H1 (cell line): ENCODE data around the gene VENTX. TPM values are rescaled to one million over a fixed set of nuclear protein-coding genes. Genes with fewer than 3 reads are reported as not detected.

Source experiments
- CTCF ChIA-PET: fragments of 300-600 bp; sonication (Branson Sonifier 250); formaldehyde crosslinking; loops from one replicate; lab custom pipeline; 2021; ENCODE audit not compliant: partially characterized antibody; lab: Charles Lee
- POLR2A ChIA-PET: fragments of 300-600 bp; sonication (Branson Sonifier 250); formaldehyde crosslinking; loops from one replicate; lab custom pipeline; 2021; ENCODE audit warnings: inconsistent platforms; ENCODE audit not compliant: partially characterized antibody; lab: Charles Lee
- DNase-seq, 2 experiments: peaks; one replicate each; pipeline versions ENCODE4 v3.0.0 to v3.0.0-alpha.2; 2010 to 2022; ENCODE audit warnings: low spot score in 2 of 2, low read depth in 1 of 2, mixed read lengths in 1 of 2
- FAIRE-seq: peaks from 2 replicates; lab custom pipeline; 2011; peaks lifted over from hg19 to GRCh38; lab: Jason Lieb, UNC
- H2AFZ ChIP-seq: 2 replicates; pipeline ENCODE4 v1.8.1; 2012; ENCODE audit warnings: low read length, inconsistent platforms
- H2AK5ac ChIP-seq: 2 replicates; pipeline ENCODE4 v1.6.1; 2013; ENCODE audit warnings: low read depth, low read length
- H2BK120ac ChIP-seq: replicated peaks from 2 replicates; pipeline ENCODE3; 2013; ENCODE audit warnings: low read depth, low read length, inconsistent platforms
- H2BK12ac ChIP-seq: 2 replicates; pipeline ENCODE4 v1.6.1; 2013; ENCODE audit warnings: low read depth, low read length
- H2BK15ac ChIP-seq: 2 replicates; pipeline ENCODE4 v1.6.1; 2013; ENCODE audit warnings: low read length
- H2BK20ac ChIP-seq: 2 replicates; pipeline ENCODE4 v1.6.1; 2013; ENCODE audit warnings: low read length
- H2BK5ac ChIP-seq: 2 replicates; pipeline ENCODE4 v1.6.1; 2013; ENCODE audit warnings: low read depth, low read length
- H3K14ac ChIP-seq: 2 replicates; pipeline ENCODE4 v1.6.1; 2013; ENCODE audit warnings: inconsistent platforms; ENCODE audit not compliant: insufficient read length
- H3K18ac ChIP-seq: 2 replicates; pipeline ENCODE4 v1.6.1; 2013; ENCODE audit warnings: low read length; ENCODE audit errors: extremely low read depth
- H3K23ac ChIP-seq: 2 replicates; pipeline ENCODE4 v1.6.1; 2013; ENCODE audit warnings: inconsistent platforms; ENCODE audit not compliant: insufficient read length
- H3K23me2 ChIP-seq: 2 replicates; pipeline ENCODE4 v1.6.1; 2013; ENCODE audit warnings: low read depth, low read length
- H3K27ac ChIP-seq: 2 replicates; pipeline ENCODE4 v1.6.1; 2011; ENCODE audit warnings: low read depth, low read length, inconsistent platforms
- H3K27me3 ChIP-seq, 4 experiments: replicated peaks in 1 of 4; 1 replicate in 1 of 4; 2 replicates in 3 of 4; pipeline versions ENCODE4 v1.6.1 to v1.8.1; 2011 to 2013; ENCODE audit warnings: low read length in 3 of 4, mild to moderate bottlenecking in 3 of 4, inconsistent platforms in 2 of 4, mixed read lengths in 2 of 4, moderate library complexity in 1 of 4; ENCODE audit not compliant: control insufficient read depth in 3 of 4, insufficient read depth in 3 of 4; ENCODE audit errors: extremely low read depth in 1 of 4
- H3K36me3 ChIP-seq, 4 experiments: 2 replicates each; pipeline versions ENCODE4 v1.6.1 to v1.8.1; 2011 to 2013; ENCODE audit warnings: mild to moderate bottlenecking in 4 of 4, low read length in 3 of 4, moderate library complexity in 2 of 4, control low read depth in 1 of 4, inconsistent platforms in 1 of 4; ENCODE audit not compliant: insufficient read depth in 4 of 4, control insufficient read depth in 2 of 4
- H3K4ac ChIP-seq: replicated peaks from 2 replicates; pipeline ENCODE3; 2013; ENCODE audit warnings: low read length, low read depth, mixed read lengths, inconsistent platforms; ENCODE audit not compliant: insufficient read length
- H3K4me1 ChIP-seq, 4 experiments: replicated peaks in 1 of 4; 1 replicate in 1 of 4; 2 replicates in 3 of 4; pipeline versions ENCODE4 v1.6.1 to v1.8.1; 2011 to 2013; ENCODE audit warnings: low read length in 3 of 4, inconsistent platforms in 2 of 4, mixed read lengths in 1 of 4; ENCODE audit not compliant: insufficient read depth in 4 of 4, control insufficient read depth in 3 of 4
- H3K4me2 ChIP-seq, 2 experiments: 2 replicates each; pipeline versions ENCODE4 v1.6.1 to v1.8.1; 2011 to 2013; ENCODE audit warnings: low read depth in 2 of 2, low read length in 2 of 2, control low read depth in 1 of 2, inconsistent platforms in 1 of 2, mild to moderate bottlenecking in 1 of 2; ENCODE audit not compliant: insufficient read depth in 1 of 2
- H3K4me3 ChIP-seq, 4 experiments: fragments of 200-600, 300-600 bp in 1 of 4; sonication (generic), shearing (Covaris generic), sonication (Bioruptor Twin) in 1 of 4; 2 replicates each; pipeline versions ENCODE4 v1.5.1 to v1.8.1; 2011 to 2016; ENCODE audit warnings: low read length in 4 of 4, low read depth in 3 of 4, control low read depth in 2 of 4, inconsistent platforms in 2 of 4, mild to moderate bottlenecking in 2 of 4, mixed read lengths in 1 of 4, moderate library complexity in 1 of 4; ENCODE audit not compliant: insufficient read depth in 2 of 4; ENCODE audit errors: extremely low read depth in 1 of 4
- H3K56ac ChIP-seq: replicated peaks from 2 replicates; pipeline ENCODE3; 2013; ENCODE audit warnings: low read depth, mild to moderate bottlenecking, mixed read lengths, low read length, inconsistent platforms; ENCODE audit not compliant: insufficient read length
- H3K79me1 ChIP-seq: 2 replicates; pipeline ENCODE4 v1.6.1; 2013; ENCODE audit warnings: low read depth, low read length, control low read depth
- H3K79me2 ChIP-seq, 2 experiments: 2 replicates each; pipeline versions ENCODE4 v1.6.1 to v1.8.1; 2012 to 2013; ENCODE audit warnings: low read length in 2 of 2, mild to moderate bottlenecking in 2 of 2, inconsistent platforms in 1 of 2; ENCODE audit not compliant: insufficient read depth in 2 of 2, control insufficient read depth in 1 of 2
- H3K9ac ChIP-seq, 4 experiments: replicated peaks in 1 of 4; 1 replicate in 1 of 4; 2 replicates in 3 of 4; pipeline versions ENCODE4 v1.6.1 to v1.8.1; 2011 to 2013; ENCODE audit warnings: low read depth in 3 of 4, low read length in 3 of 4, control low read depth in 2 of 4, mild to moderate bottlenecking in 2 of 4, moderate library complexity in 2 of 4, inconsistent platforms in 1 of 4; ENCODE audit errors: extremely low read depth in 1 of 4
- H3K9me3 ChIP-seq, 2 experiments: 2 replicates each; pipeline versions ENCODE4 v1.6.1 to v1.8.1; 2012 to 2013; ENCODE audit warnings: mild to moderate bottlenecking in 2 of 2, moderate library complexity in 2 of 2, control low read depth in 1 of 2, inconsistent platforms in 1 of 2, low read depth in 1 of 2, low read length in 1 of 2, mixed read lengths in 1 of 2; ENCODE audit not compliant: insufficient read depth in 2 of 2
- H4K20me1 ChIP-seq, 2 experiments: replicated peaks in 1 of 2; 2 replicates each; pipeline versions ENCODE3 to v1.8.1; 2011 to 2013; ENCODE audit warnings: inconsistent platforms in 2 of 2, low read length in 2 of 2, mild to moderate bottlenecking in 1 of 2; ENCODE audit not compliant: insufficient read depth in 2 of 2, control insufficient read depth in 1 of 2
- H4K5ac ChIP-seq: 2 replicates; pipeline ENCODE4 v1.6.1; 2013; ENCODE audit warnings: low read length, low read depth, mixed read lengths, inconsistent platforms; ENCODE audit not compliant: insufficient read length
- H4K8ac ChIP-seq: 2 replicates; pipeline ENCODE4 v1.8.0; 2013; ENCODE audit warnings: mild to moderate bottlenecking, moderate library complexity, low read length, inconsistent platforms; ENCODE audit not compliant: insufficient read depth; ENCODE audit errors: extremely low read depth
- H4K91ac ChIP-seq: replicated peaks from 2 replicates; pipeline ENCODE3; 2013; ENCODE audit warnings: low read length, mixed read lengths, inconsistent platforms; ENCODE audit not compliant: insufficient read length
- BACH1 ChIP-seq: IDR thresholded peaks from 2 replicates; pipeline ENCODE4 v1.6.1; 2012; ENCODE audit warnings: low read length, improper control_type of control experiment
- EP300 ChIP-seq, 2 experiments: IDR thresholded peaks; 1 replicate in 1 of 2; 2 replicates in 1 of 2; pipeline ENCODE4 v1.6.1; 2011 to 2012; ENCODE audit warnings: low read depth in 2 of 2, low read length in 2 of 2, mild to moderate bottlenecking in 2 of 2, borderline replicate concordance in 1 of 2, inconsistent platforms in 1 of 2, moderate library complexity in 1 of 2
- SIN3A ChIP-seq, 2 experiments: IDR thresholded peaks in 1 of 2; conservative IDR thresholded peaks in 1 of 2; 2 replicates each; pipeline ENCODE4 v1.6.1; 2011 to 2012; ENCODE audit warnings: low read length in 2 of 2, improper control_type of control experiment in 1 of 2, low read depth in 1 of 2, mild to moderate bottlenecking in 1 of 2
- WGBS, 2 experiments: shearing (Covaris generic) in 1 of 2; methylation state at CpG; one replicate each; pipeline versions ENCODE4 v1.1.6 to v1.1.7; 2013 to 2015; ENCODE audit warnings: low lambda C conversion rate in 2 of 2, mixed read lengths in 2 of 2, inconsistent platforms in 1 of 2, low coverage in 1 of 2, missing lambda C conversion rate in 1 of 2; ENCODE audit not compliant: insufficient replicate concordance in 2 of 2, insufficient coverage in 1 of 2, insufficient read length in 1 of 2; ENCODE audit errors: extremely low coverage in 1 of 2, missing lambda C conversion rate in 1 of 2; 5-methylcytosine and 5-hydroxymethylcytosine counted together
- polyA plus RNA-seq, 7 experiments: library from polyadenylated mRNA; depleted of rRNA in 3 of 7; stranded (reverse) in 5 of 7; unstranded in 2 of 7; fragments of >200 nt in 5 of 7; fragments of 200-250 nt in 2 of 7; gene quantifications; 1 replicate in 5 of 7; 2 replicates in 1 of 7; 4 replicates in 1 of 7; pipeline versions ENCODE4 v1.2.1 to v1.2.3, GENCODE V29; 2011 to 2013; ENCODE audit warnings: missing spikeins in 2 of 7, mixed read lengths in 2 of 7
- total RNA-seq: library from RNA; stranded (reverse); fragmentation: NEBNext Ultra II Directional; extraction: Animal tissue kit (Norgen Biotek cat#: 25700); gene quantifications from 2 replicates; pipeline ENCODE4 v1.2.1, GENCODE V29; 2021

The VENTX gene
- total and polyA plus RNA-seq, 2 of the 8 experiments (the other 6 are each of a cell fraction or from before 2014, with no cell fraction given), result 5.6 TPM

GRCh38 chr10:133207627-133208026 is 30.0 kb upstream of the VENTX start:
- DNase-seq (no peak), FAIRE-seq (no peak)
- Histone ChIP-seq H2AK5ac (no peak overlapping the region), H3K36me3 (peaks cover 0 to 6% (median 0%) of the 10 kb centered on the region in 4 experiments; a peak in 3 of 8 replicates), H3K14ac (no peak overlapping the region), H3K23me2 (peaks cover 8% of the 10 kb centered on the region), H3K9ac (no peak overlapping the region), H3K4me1 (no peaks in the 10 kb centered on the region), H3K4me3 (no peak overlapping the region), H3K79me2 (no peaks in the 10 kb centered on the region), H3K4ac (no peak overlapping the region), H2BK12ac (no peak overlapping the region), H3K56ac (no peak overlapping the region), H2AFZ (no peak overlapping the region), H2BK20ac (no peak overlapping the region), H2BK5ac (no peak overlapping the region), H4K5ac (no peak overlapping the region), H2BK120ac (no peak overlapping the region), H3K18ac (no peak overlapping the region; the same call in 1 of the 2 replicates), H2BK15ac (no peak overlapping the region), H3K79me1 (no peaks in the 10 kb centered on the region), H4K20me1 (peaks cover 2 to 12% of the 10 kb centered on the region in 2 experiments), H3K4me2 (no peak overlapping the region), H3K23ac (no peak overlapping the region), H4K8ac (no peak overlapping the region), H3K27me3 (no peaks in the 10 kb centered on the region; a peak in 1 of 7 replicates), H4K91ac (no peak overlapping the region), H3K9me3 (no peaks in the 10 kb centered on the region; a peak in 1 of 4 replicates), H3K27ac (no peak overlapping the region)
- WGBS, 2 experiments, result 90% methylated on average over 16 of the region's 17 CpGs; no CpG with 5 or more reads in 1 of the 2 experiments
- TF ChIP-seq BACH1 (no peak), EP300 (IDR thresholded peaks at IDR 0.05; ENCODE audit: borderline replicate concordance in 1 of 2, low read depth in 2 of 2, low read length in 2 of 2) (no peak), SIN3A (conservative IDR thresholded peaks at IDR 0.05 in 1 of 2, IDR thresholded peaks at IDR 0.05 in 1 of 2; ENCODE audit: low read depth in 1 of 2, low read length in 2 of 2) (no peak)
- ChIA-PET POLR2A (interaction anchor here (1.2 to 2.6 kb wide), 3 partner anchors 10 to 56 kb away, joined by 3 to 11 read pairs (median 4); no protein-coding TSS in a partner anchor), CTCF (interaction anchor here (2.3 to 2.6 kb wide), 2 partner anchors 11 to 64 kb away, joined by 8 read pairs; no protein-coding TSS in a partner anchor)
